ENCODE data around the gene XPNPEP2. TPM values are rescaled to one million over a fixed set of nuclear protein-coding genes. Genes with fewer than 3 reads are reported as not detected.

Gene XPNPEP2
- total RNA-seq, 1 donor from 2014 or later = not detected

DNA sequence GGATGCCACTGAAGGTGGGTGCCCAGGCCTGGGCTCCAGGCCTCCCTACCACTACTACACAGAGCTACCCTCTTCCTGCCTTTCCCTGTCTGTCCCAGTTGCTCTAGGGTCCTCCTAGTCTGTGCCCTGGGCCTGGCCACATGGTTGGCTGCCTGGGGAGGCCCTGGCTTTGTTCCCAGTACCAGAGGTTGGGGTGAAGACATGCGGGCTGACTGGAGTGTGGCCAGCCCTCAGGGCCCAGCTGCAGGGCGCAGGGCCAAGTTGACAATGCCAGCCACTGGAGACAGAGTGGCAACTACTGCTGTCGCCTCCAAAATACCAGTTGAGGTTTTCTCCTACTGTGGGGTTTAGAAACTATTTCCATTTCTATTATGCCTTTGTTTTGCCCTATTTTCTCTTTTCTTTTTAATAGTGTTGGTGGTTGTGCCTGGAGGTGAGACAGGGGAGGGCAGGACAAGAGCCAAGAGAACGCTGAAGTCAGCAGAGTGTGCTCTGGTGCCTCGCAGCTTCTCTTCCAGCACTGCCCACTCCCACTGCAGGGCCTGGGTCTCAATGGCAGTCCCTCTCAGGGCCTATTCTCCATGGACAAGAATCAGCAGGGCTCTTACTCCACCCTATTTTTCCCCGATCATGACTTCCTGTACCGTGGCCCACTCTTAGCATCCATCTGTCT is 32.2 kb upstream of the XPNPEP2 start:
- Mint-ChIP-seq H3K36me3 (ENCODE audit: unreplicated experiment) (peaks cover 7% of the 10 kb centered on the region), H3K4me1 (ENCODE audit: low read depth, unreplicated experiment) (no peaks in the 10 kb centered on the region), H3K9me3 (ENCODE audit: unreplicated experiment) (peaks cover 2% of the 10 kb centered on the region), H3K27me3 (ENCODE audit: unreplicated experiment) (no peaks in the 10 kb centered on the region), H3K27ac (ENCODE audit: unreplicated experiment) (no peak overlapping the region), H3K4me3 (ENCODE audit: unreplicated experiment) (no peak overlapping the region)
- TF ChIP-seq, protein P1, sequence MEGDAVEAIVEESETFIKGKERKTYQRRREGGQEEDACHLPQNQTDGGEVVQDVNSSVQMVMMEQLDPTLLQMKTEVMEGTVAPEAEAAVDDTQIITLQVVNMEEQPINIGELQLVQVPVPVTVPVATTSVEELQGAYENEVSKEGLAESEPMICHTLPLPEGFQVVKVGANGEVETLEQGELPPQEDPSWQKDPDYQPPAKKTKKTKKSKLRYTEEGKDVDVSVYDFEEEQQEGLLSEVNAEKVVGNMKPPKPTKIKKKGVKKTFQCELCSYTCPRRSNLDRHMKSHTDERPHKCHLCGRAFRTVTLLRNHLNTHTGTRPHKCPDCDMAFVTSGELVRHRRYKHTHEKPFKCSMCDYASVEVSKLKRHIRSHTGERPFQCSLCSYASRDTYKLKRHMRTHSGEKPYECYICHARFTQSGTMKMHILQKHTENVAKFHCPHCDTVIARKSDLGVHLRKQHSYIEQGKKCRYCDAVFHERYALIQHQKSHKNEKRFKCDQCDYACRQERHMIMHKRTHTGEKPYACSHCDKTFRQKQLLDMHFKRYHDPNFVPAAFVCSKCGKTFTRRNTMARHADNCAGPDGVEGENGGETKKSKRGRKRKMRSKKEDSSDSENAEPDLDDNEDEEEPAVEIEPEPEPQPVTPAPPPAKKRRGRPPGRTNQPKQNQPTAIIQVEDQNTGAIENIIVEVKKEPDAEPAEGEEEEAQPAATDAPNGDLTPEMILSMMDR (IDR thresholded peaks at IDR 0.05; ENCODE audit: partially characterized antibody, unreplicated experiment) = no peak
- DNase-seq = no peak

DNA sequence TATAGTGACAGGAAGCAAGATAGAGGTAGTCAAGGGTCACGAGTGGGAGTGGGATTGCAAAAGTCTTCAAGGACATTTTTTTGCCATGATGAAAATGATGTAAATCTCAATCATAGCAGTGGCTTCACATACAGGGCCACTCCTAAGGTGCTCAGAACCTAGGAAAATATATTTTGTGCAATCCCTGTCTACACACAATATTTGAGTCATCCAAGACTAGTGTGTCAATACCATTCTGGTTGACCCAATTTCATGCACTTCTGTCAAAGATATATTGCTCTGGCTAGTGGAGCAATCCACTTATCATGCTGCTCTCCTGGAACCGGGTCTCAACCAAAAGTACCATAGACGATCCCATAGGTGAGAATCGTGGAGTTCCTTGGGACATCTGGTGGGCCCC is 24.2 kb upstream of the XPNPEP2 start:
- no peak overlapping the region for H3K4me3 Mint-ChIP-seq (ENCODE audit: unreplicated experiment)
- no peak for DNase-seq
- H3K36me3 Mint-ChIP-seq (ENCODE audit: unreplicated experiment) = no peaks in the 10 kb centered on the region
- peaks cover 2% of the 10 kb centered on the region for H3K27me3 Mint-ChIP-seq (ENCODE audit: unreplicated experiment)
- TF ChIP-seq, protein P1 (IDR thresholded peaks at IDR 0.05; ENCODE audit: partially characterized antibody, unreplicated experiment) = no peak
- peaks cover 1% of the 10 kb centered on the region for H3K9me3 Mint-ChIP-seq (ENCODE audit: unreplicated experiment)
- no peaks in the 10 kb centered on the region for H3K4me1 Mint-ChIP-seq (ENCODE audit: low read depth, unreplicated experiment)
- H3K27ac Mint-ChIP-seq (ENCODE audit: unreplicated experiment) = no peak overlapping the region

DNA sequence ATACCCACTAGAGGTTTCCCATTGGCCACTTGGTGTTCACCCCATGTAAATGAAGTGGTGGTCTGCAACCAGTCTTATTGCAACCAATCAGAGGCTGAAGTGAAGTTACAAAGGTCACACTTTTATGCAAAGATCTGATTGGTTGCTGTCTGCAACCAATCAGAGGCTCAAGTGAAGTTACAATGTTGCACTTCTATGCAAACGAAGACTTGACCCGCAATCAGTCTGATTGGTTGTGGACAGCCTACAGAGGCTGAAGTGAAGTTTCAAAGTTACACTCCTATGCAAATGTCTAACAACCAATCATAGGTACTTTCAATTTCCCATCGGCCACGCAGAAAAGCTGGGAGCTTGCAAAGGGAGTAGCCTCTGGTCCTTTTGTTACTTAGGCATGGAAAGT is 22.3 kb upstream of the XPNPEP2 start:
- Mint-ChIP-seq H3K4me3 (ENCODE audit: unreplicated experiment) (no peak overlapping the region), H3K9me3 (ENCODE audit: unreplicated experiment) (peaks cover 1% of the 10 kb centered on the region), H3K4me1 (ENCODE audit: low read depth, unreplicated experiment) (no peaks in the 10 kb centered on the region), H3K36me3 (ENCODE audit: unreplicated experiment) (no peaks in the 10 kb centered on the region), H3K27ac (ENCODE audit: unreplicated experiment) (no peak overlapping the region), H3K27me3 (ENCODE audit: unreplicated experiment) (peaks cover 2% of the 10 kb centered on the region)
- no peak for DNase-seq
- TF ChIP-seq, protein P1 (IDR thresholded peaks at IDR 0.05; ENCODE audit: partially characterized antibody, unreplicated experiment) = no peak

DNA sequence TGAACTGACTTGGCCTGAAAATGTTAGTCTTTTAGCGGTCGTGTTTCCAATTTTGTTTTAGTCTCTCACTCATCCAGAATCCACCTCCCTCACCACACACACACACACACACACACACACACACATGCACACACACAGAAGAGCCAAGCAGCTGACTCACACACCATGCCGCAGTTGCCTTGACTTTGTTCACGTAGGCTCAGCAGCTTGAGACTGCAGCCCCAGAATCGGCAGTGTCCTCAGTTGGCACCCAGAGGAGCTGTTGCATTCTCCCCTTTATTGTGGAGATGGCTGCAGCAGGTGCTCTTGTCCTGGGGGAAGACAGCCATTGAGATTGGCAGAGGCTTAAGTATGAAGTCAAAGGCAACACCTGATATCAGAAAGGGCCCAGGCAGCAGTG is 20.9 kb upstream of the XPNPEP2 start:
- Mint-ChIP-seq H3K27me3 (ENCODE audit: unreplicated experiment) (peaks cover 2% of the 10 kb centered on the region), H3K4me1 (ENCODE audit: low read depth, unreplicated experiment) (no peaks in the 10 kb centered on the region), H3K36me3 (ENCODE audit: unreplicated experiment) (no peaks in the 10 kb centered on the region), H3K27ac (ENCODE audit: unreplicated experiment) (no peak overlapping the region), H3K4me3 (ENCODE audit: unreplicated experiment) (no peak overlapping the region), H3K9me3 (ENCODE audit: unreplicated experiment) (peaks cover 1% of the 10 kb centered on the region)
- no peak for DNase-seq
- TF ChIP-seq, protein P1 (IDR thresholded peaks at IDR 0.05; ENCODE audit: partially characterized antibody, unreplicated experiment) = no peak

DNA sequence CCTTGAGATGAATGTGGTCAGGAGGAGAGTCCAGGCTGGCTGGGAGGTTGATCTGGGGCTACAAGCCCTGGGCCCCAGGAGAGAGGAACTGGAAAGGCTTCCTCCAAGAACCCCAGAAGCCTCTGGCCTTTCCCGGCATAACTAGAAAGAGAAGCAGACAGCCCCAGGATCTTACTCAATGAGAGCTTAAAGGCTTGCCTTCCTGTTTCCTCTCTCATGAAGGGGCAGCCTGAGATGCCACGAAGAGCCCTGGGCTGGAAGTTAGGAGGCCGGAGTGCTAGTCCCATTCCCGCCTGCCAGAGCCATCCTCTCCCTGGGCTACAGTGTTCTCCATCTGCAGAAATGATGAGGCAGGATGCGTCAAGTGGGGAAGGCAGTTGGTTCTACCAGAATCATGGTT is 20.1 kb upstream of the XPNPEP2 start:
- TF ChIP-seq, protein P1 (IDR thresholded peaks at IDR 0.05; ENCODE audit: partially characterized antibody, unreplicated experiment) = no peak
- DNase-seq = no peak
- no peak overlapping the region for H3K27ac Mint-ChIP-seq (ENCODE audit: unreplicated experiment)
- peaks cover 2% of the 10 kb centered on the region for H3K27me3 Mint-ChIP-seq (ENCODE audit: unreplicated experiment)
- no peak overlapping the region for H3K4me3 Mint-ChIP-seq (ENCODE audit: unreplicated experiment)
- H3K36me3 Mint-ChIP-seq (ENCODE audit: unreplicated experiment) = no peaks in the 10 kb centered on the region
- peaks cover 1% of the 10 kb centered on the region for H3K9me3 Mint-ChIP-seq (ENCODE audit: unreplicated experiment)
- H3K4me1 Mint-ChIP-seq (ENCODE audit: low read depth, unreplicated experiment) = no peaks in the 10 kb centered on the region
